Caco-2 (cell line): ENCODE measurements around the gene ZBTB43. TPM values are rescaled to one million over a fixed set of nuclear protein-coding genes. Genes with fewer than 3 reads are reported as not detected.

Experiments used
- BruUV-seq: library from RNA; stranded (reverse); fragments of 400-500 nt; replicated peaks from 2 replicates; lab custom pipeline; 2021; lab: Mats Ljungman, UMichigan
- CTCF ChIA-PET: fragments of 300-600 bp; sonication (Branson Sonifier 250); formaldehyde crosslinking; loops from one replicate; lab custom pipeline; 2022; ENCODE audit warnings: antibody characterized with exemption; lab: Charles Lee
- POLR2A ChIA-PET: fragments of 300-600 bp; sonication (Branson Sonifier 250); formaldehyde crosslinking; loops from one replicate; lab custom pipeline; 2022; ENCODE audit warnings: antibody characterized with exemption; lab: Charles Lee
- DNase-seq, 2 experiments: peaks; one replicate each; pipeline versions ENCODE4 v3.0.0 to v3.0.0-alpha.2; 2020 to 2022
- H3K27me3 ChIP-seq: replicated peaks from 2 replicates; pipeline ENCODE4 v1.6.0; 2011; ENCODE audit warnings: low read length; ENCODE audit not compliant: control insufficient read depth, insufficient read depth
- H3K36me3 ChIP-seq: 2 replicates; pipeline ENCODE4 v1.5.1; 2011; ENCODE audit warnings: low read length; ENCODE audit not compliant: control insufficient read depth, insufficient read depth
- H3K4me1 ChIP-seq: fragments of 250-450 bp; sonication (Bioruptor Pico); 2 replicates; pipeline ENCODE4 v1.5.1; 2020; ENCODE audit warnings: mild to moderate bottlenecking
- H3K4me3 ChIP-seq: 2 replicates; pipeline ENCODE4 v1.5.1; 2011; ENCODE audit warnings: low read depth, mild to moderate bottlenecking, control low read depth, low read length
- H3K9me3 ChIP-seq: fragments of 250-450 bp; sonication (Bioruptor Pico); 2 replicates; pipeline ENCODE4 v1.5.1; 2020; ENCODE audit warnings: mild to moderate bottlenecking, moderate library complexity
- H3K27ac Mint-ChIP-seq: one replicate; pipeline ENCODE4 v1.8.0; 2022; ENCODE audit warnings: mixed read lengths; ENCODE audit not compliant: unreplicated experiment
- H3K27me3 Mint-ChIP-seq: one replicate; pipeline ENCODE4 v1.8.0; 2022; ENCODE audit warnings: mixed read lengths; ENCODE audit not compliant: insufficient read depth, unreplicated experiment
- H3K36me3 Mint-ChIP-seq: one replicate; pipeline ENCODE4 v1.8.0; 2022; ENCODE audit warnings: mild to moderate bottlenecking, mixed read lengths; ENCODE audit not compliant: insufficient read depth, unreplicated experiment
- H3K4me1 Mint-ChIP-seq: one replicate; pipeline ENCODE4 v1.8.0; 2022; ENCODE audit warnings: low read depth, mixed read lengths; ENCODE audit not compliant: unreplicated experiment
- H3K4me3 Mint-ChIP-seq: one replicate; pipeline ENCODE4 v1.8.0; 2022; ENCODE audit warnings: mild to moderate bottlenecking, moderate library complexity, mixed read lengths; ENCODE audit not compliant: unreplicated experiment
- H3K9me3 Mint-ChIP-seq: one replicate; pipeline ENCODE4 v1.8.0; 2022; ENCODE audit warnings: mixed read lengths; ENCODE audit not compliant: unreplicated experiment
- CTCF ChIP-seq, 2 experiments: fragments of 200-600 bp in 1 of 2; IDR thresholded peaks; 1 replicate in 1 of 2; 2 replicates in 1 of 2; pipeline versions ENCODE4 v1.5.1 to v1.8.0; 2011 to 2022; ENCODE audit warnings: antibody characterized with exemption in 1 of 2, control low read depth in 1 of 2, inconsistent platforms in 1 of 2, low read depth in 1 of 2, low read length in 1 of 2, mild to moderate bottlenecking in 1 of 2, moderate library complexity in 1 of 2; ENCODE audit not compliant: insufficient read depth in 1 of 2, severe bottlenecking in 1 of 2, unreplicated experiment in 1 of 2
- intact Hi-C: fragments of 100-400 bp; cut with micrococcal nuclease; formaldehyde crosslinking; loops from one replicate; pipeline ENCODE4 v1.10.0; 2022; ENCODE audit not compliant: unreplicated experiment
- total RNA-seq: library from RNA; stranded (reverse); gene quantifications from 2 replicates; pipeline ENCODE4 v1.2.3, GENCODE V29; 2022

Gene ZBTB43
- total RNA-seq, 1 experiment from 2014 or later: 18.5 TPM

GRCh38 chr9:126864771-126865170 lies 59.9 kb downstream of the ZBTB43 start:
- Histone ChIP-seq H3K27me3 (no peaks in the 10 kb centered on the region), H3K4me3 (no peak overlapping the region), H3K36me3 (no peaks in the 10 kb centered on the region), H3K9me3 (no peaks in the 10 kb centered on the region), H3K4me1 (no peaks in the 10 kb centered on the region; the same call in 1 of the 2 replicates)
- BruUV-seq: no TSS peak
- ChIA-PET POLR2A (no interaction called here), CTCF (no interaction called here)
- intact Hi-C loops: no loop called here
- H3K9me3 Mint-ChIP-seq: no peaks in the 10 kb centered on the region
- peaks cover 16% of the 10 kb centered on the region for H3K4me1 Mint-ChIP-seq
- H3K36me3 Mint-ChIP-seq: peaks cover 55% of the 10 kb centered on the region
- DNase-seq: no peak
- no peaks in the 10 kb centered on the region for H3K27me3 Mint-ChIP-seq
- no peak for TF ChIP-seq CTCF (IDR thresholded peaks at IDR 0.05; ENCODE audit: insufficient read depth in 1 of 2, low read depth in 1 of 2, low read length in 1 of 2, severe bottlenecking in 1 of 2, unreplicated experiment in 1 of 2)
- no peak overlapping the region for H3K27ac Mint-ChIP-seq
- no peak overlapping the region for H3K4me3 Mint-ChIP-seq

- Mint-ChIP-seq H3K27ac (no peak overlapping the region), H3K36me3 (peaks cover 64% of the 10 kb centered on the region), H3K27me3 (no peaks in the 10 kb centered on the region), H3K4me3 (no peak overlapping the region), H3K9me3 (no peaks in the 10 kb centered on the region), H3K4me1 (peaks cover 12% of the 10 kb centered on the region)
- no TSS peak for BruUV-seq
- POLR2A ChIA-PET: no interaction called here
- no peak for TF ChIP-seq CTCF (IDR thresholded peaks at IDR 0.05; ENCODE audit: insufficient read depth in 1 of 2, low read depth in 1 of 2, low read length in 1 of 2, severe bottlenecking in 1 of 2, unreplicated experiment in 1 of 2)
- Histone ChIP-seq H3K36me3 (no peaks in the 10 kb centered on the region), H3K4me1 (peaks cover 12% of the 10 kb centered on the region), H3K27me3 (no peaks in the 10 kb centered on the region), H3K4me3 (no peak overlapping the region), H3K9me3 (no peaks in the 10 kb centered on the region)
- no peak for DNase-seq
- intact Hi-C loops: no loop called here
- CTCF ChIA-PET: no interaction called here
These were observed 64.5 kb downstream of the ZBTB43 start for GRCh38 chr9:126869368-126869767.

- peaks cover 33% of the 10 kb centered on the region for H3K36me3 Mint-ChIP-seq
- no peak overlapping the region for H3K4me3 Mint-ChIP-seq
- peaks cover 23% of the 10 kb centered on the region for H3K4me1 Mint-ChIP-seq
- CTCF ChIA-PET: no interaction called here
- Histone ChIP-seq H3K27me3 (no peaks in the 10 kb centered on the region), H3K4me1 (peaks cover 12% of the 10 kb centered on the region), H3K4me3 (no peak overlapping the region), H3K36me3 (no peaks in the 10 kb centered on the region), H3K9me3 (no peaks in the 10 kb centered on the region)
- POLR2A ChIA-PET: interaction anchor here (0.6 kb wide), 1 partner anchor 23 kb away, joined by 4 read pairs; no protein-coding TSS in a partner anchor
- no peak for TF ChIP-seq CTCF (IDR thresholded peaks at IDR 0.05; ENCODE audit: insufficient read depth in 1 of 2, low read depth in 1 of 2, low read length in 1 of 2, severe bottlenecking in 1 of 2, unreplicated experiment in 1 of 2)
- H3K9me3 Mint-ChIP-seq: no peaks in the 10 kb centered on the region
- H3K27ac Mint-ChIP-seq: peak overlapping the region; percentile 73
- DNase-seq: no peak
- intact Hi-C loops: no loop called here
- no TSS peak for BruUV-seq
- no peaks in the 10 kb centered on the region for H3K27me3 Mint-ChIP-seq
These were observed 67.7 kb downstream of the ZBTB43 start for GRCh38 chr9:126872516-126872915.
